IPS-15b (cell line): ENCODE data around the gene RAB40B.

Experiments used
- H3K27me3 ChIP-seq: one replicate; pipeline ENCODE4 v1.6.1; 2013; ENCODE audit warnings: low read length; ENCODE audit not compliant: control insufficient read depth, insufficient read depth
- H3K36me3 ChIP-seq: one replicate; pipeline ENCODE4 v1.6.1; 2013; ENCODE audit warnings: low read length; ENCODE audit not compliant: control insufficient read depth, insufficient read depth
- H3K4me1 ChIP-seq: one replicate; pipeline ENCODE4 v1.6.1; 2013; ENCODE audit warnings: mild to moderate bottlenecking, low read length; ENCODE audit not compliant: control insufficient read depth, insufficient read depth
- H3K4me3 ChIP-seq: one replicate; pipeline ENCODE4 v1.5.1; 2013; ENCODE audit warnings: low read depth, low read length
- H3K9ac ChIP-seq: one replicate; pipeline ENCODE4 v1.6.1; 2013; ENCODE audit warnings: low read depth, mild to moderate bottlenecking, low read length
- H3K9me3 ChIP-seq: one replicate; pipeline ENCODE4 v1.6.1; 2013; ENCODE audit warnings: mild to moderate bottlenecking, low read length; ENCODE audit not compliant: control insufficient read depth, insufficient read depth

Gene RAB40B

DNA sequence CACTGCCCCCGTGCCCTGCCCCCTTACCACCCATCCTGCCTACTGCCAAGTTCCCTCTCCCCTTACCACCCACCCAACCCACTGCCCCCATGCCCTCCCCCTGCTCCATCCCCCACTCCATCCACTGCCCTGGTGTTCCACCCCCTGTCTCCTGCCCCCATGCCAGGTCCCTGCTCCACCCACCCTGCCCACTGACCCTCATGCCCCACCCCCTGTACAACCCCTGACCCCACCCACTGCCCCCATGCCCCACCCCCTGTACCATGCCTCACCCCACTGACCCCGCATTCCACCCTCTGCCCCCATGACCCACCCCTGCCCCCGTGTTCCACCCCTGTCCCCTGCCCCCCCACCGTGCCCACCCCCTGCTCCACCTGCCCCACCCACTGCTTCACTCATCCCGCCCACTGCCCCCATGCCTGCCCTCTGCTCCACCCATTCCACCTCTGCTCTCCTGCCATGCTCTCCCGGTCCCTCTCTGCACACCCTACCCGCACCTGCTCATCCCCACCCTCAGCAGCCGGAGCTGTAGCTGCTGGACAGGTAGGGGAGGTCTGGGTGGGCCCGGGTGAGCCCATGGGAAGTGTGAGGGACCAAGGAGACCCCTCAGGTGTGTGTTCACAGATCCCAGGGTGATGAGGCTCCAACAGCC, 10.7 kb upstream of the RAB40B start:
- Histone ChIP-seq H3K36me3 (no peaks in the 10 kb centered on the region), H3K9me3 (no peaks in the 10 kb centered on the region), H3K27me3 (no peaks in the 10 kb centered on the region), H3K4me3 (no peak overlapping the region), H3K9ac (no peak overlapping the region), H3K4me1 (no peaks in the 10 kb centered on the region)

DNA sequence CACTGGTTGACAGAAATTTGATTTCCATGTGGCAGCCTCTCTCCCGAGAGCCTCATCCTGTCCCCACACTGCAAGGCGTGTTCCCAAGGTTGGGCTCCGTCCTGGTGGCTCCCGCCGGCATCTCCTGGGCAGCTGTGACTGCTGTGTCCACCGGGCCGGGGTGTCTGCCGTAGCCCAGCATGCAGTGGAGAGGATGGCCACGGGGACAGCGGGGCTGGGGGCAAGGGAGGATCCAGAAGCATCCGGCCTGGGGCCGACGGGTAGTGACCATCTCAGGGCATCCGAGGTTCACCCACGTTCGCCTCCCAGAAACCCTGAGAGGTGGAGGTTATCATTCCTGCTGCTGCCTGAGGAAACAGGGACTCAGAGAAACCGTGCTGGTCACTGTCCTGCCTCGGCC, 7.3 kb upstream of the RAB40B start:
- Histone ChIP-seq H3K9me3 (no peaks in the 10 kb centered on the region), H3K27me3 (peaks cover 3% of the 10 kb centered on the region), H3K4me1 (no peaks in the 10 kb centered on the region), H3K9ac (no peak overlapping the region), H3K4me3 (no peak overlapping the region), H3K36me3 (no peaks in the 10 kb centered on the region)

DNA sequence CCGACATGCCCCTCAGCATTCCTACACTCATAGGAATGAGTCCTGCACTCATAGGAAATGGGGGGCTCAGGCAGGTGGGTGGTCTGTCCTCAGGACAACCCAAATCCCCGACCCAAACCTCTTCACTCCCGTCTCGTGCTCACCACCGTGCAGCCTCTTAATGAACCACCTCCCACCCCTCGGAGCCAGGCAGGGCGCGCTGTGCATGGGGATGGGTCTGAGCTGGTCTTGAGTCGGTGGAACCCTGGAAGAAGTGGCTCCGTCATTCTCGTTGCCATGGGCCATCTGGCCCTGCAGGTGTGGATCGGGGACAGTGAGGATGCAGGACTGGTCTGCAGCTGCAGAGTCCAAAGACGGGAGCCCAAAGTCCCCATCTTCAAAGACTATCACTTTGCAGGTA, 6.4 kb upstream of the RAB40B start:
- no peaks in the 10 kb centered on the region for H3K36me3 ChIP-seq
- H3K9me3 ChIP-seq, result no peaks in the 10 kb centered on the region
- no peaks in the 10 kb centered on the region for H3K4me1 ChIP-seq
- H3K27me3 ChIP-seq, result peaks cover 4% of the 10 kb centered on the region
- H3K4me3 ChIP-seq, result no peak overlapping the region
- H3K9ac ChIP-seq, result no peak overlapping the region

DNA sequence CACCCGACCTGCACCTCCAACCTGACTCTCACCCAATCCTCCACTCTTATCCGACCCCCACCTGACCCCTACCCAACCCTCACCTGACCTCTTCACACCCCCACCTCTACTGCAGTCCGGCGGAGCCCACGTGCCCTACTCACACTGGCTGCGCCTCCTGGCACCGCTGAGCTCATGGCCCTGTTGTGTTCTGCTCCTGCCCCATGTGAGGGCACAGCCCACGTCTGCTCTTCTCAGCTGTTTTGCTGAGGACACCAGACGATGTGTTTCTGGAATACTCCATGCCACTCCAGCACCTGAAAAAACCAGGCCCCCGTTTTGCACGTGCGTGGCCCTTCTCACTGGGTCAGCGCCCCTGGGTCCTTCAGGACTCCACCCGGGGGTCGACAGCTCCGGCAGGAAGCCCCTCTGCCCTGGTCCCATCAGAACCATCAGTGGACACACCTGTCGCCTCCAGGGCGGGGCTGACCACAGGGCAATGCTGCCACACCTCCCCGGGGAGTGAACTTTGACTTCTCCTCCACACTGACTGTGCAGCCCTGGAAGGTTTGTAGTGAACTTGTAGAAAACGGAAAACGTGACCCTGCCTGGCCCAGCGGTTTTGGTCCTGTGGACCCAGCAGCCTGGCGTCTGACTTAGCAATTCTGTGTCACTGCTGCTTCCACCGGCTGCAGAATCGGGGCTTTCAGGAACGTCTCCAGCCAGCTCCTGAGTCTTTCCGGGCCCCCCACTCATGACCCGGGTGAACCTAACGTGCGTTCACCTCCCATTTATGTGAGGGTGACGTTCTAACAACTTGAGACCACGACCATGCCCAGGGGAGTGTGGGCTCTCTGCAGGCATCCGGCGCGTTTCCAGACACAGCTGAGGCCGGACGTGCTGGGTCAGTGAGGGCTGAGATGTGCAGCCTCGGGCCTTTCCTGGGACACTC, 5.7 kb upstream of the RAB40B start:
- Histone ChIP-seq H3K9me3 (no peaks in the 10 kb centered on the region), H3K4me3 (no peak overlapping the region), H3K27me3 (peaks cover 11% of the 10 kb centered on the region), H3K4me1 (no peaks in the 10 kb centered on the region), H3K9ac (no peak overlapping the region), H3K36me3 (no peaks in the 10 kb centered on the region)

DNA sequence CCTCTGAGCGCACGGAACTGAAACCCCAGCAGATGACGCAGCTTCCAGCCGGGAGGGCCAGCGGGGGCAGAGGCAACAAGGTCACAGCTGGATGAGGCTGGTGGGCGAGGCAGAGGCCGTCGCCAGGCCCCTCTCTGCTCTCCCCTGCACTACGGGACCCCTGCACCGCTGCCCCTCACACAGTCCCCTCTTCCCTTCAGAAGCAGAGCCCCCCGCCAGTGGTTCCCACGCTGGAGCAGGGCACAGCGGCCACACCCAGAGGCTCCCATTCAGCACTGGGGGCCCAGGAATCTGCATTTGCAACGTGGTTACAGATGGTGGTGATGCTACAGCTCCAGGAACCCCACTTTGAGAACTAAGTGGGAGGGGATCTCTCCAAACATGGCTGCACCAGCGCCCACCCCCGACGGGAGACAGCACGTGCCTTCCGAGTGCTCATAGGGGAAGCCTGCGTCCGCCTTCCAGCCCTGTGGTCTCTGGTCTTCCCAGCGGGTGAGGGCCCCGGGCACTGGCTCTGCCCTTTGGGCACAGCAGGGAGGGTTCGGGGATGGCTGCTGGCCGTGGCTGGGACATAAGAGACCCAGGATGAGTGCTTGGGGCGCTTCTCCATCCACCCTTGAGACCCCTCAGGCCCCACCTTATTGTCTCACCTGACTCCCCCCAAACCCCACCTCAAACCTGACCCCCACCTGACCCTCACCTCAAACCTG, 4.7 kb upstream of the RAB40B start:
- H3K4me1 ChIP-seq, result no peaks in the 10 kb centered on the region
- no peaks in the 10 kb centered on the region for H3K9me3 ChIP-seq
- no peaks in the 10 kb centered on the region for H3K36me3 ChIP-seq
- H3K27me3 ChIP-seq, result peaks cover 12% of the 10 kb centered on the region
- no peak overlapping the region for H3K9ac ChIP-seq
- H3K4me3 ChIP-seq, result no peak overlapping the region

DNA sequence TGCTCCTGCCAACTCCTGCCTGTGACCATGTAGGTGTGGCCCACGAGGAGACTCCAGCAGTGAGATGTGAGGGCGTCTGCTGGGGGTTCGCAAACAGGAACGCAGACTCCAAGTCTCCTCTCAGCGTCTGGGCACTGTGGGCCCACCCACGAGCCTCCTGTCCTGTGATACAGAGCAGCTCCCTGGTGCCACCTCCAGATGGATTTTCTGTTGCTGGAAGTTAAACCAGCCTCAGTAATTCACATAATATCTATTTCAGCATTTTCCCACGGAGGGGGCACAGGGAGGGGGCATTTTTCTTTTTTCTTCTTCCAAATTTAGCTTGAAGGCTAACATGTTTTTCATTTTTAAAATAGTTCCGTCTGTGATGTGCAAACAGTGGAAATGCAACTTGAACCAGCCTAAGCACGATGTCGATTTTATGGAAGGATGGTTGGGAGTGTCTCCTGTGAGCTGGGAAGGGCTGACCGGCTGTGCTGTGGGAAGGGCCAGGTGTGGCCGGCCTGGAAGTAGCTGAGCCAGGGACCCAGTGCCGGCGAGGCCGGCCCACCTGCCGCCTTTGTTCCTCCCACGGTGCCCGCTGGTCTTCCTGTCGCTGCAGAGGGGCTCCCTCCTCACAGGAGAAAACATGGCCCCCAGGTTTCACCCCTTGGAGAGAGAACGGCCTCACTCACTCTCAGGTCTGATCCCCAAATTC, 3.9 kb upstream of the RAB40B start:
- no peaks in the 10 kb centered on the region for H3K9me3 ChIP-seq
- no peaks in the 10 kb centered on the region for H3K4me1 ChIP-seq
- H3K27me3 ChIP-seq, result peaks cover 17% of the 10 kb centered on the region
- no peak overlapping the region for H3K4me3 ChIP-seq
- no peaks in the 10 kb centered on the region for H3K36me3 ChIP-seq
- no peak overlapping the region for H3K9ac ChIP-seq

DNA sequence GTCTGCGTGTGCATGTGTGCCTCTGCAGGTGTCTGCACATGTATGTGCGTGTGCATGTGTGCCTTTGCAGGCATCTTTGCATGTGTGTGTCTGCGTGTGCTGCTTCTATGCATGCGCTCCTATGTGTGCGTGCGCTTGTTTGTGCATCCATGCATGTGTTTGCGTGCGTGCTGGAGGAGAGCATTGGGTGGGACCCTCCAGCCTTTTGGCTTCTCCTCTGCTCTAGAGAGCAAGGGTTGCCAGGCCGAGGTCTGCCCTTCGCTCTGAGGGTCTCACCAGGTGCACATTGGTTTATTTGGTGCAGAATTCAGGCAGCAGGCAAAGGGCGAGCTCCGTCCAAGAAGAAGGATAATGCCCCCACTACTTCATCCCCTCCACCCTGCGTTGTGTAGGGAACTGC, 1.1 kb upstream of the RAB40B start:
- H3K27me3 ChIP-seq, result peaks cover 29% of the 10 kb centered on the region
- no peak overlapping the region for H3K9ac ChIP-seq
- no peaks in the 10 kb centered on the region for H3K4me1 ChIP-seq
- H3K36me3 ChIP-seq, result no peaks in the 10 kb centered on the region
- peak overlapping the region; percentile 76 for H3K4me3 ChIP-seq
- no peaks in the 10 kb centered on the region for H3K9me3 ChIP-seq

DNA sequence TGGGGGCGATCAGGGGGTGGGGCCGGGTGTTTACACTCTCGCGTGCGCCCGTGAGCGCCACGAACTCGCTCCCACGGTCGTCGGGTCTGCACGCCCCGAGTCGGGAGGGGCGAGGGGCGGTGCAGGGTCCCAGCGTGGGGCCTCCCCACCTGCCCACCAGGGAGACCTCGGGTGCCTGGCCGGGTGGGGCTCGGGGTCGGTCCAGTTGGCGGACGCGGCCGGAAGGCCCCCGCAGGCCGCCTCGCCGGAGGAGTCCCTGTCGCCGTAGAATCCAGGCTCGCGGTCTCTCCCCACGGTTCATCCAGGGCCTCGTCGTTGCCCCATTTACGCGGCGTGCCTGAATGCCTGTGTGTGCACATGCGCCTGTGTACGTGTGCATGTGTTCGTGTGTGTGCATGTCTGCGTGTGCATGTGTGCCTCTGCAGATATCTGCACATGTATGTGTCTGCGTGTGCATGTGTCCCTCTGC, 510 bp upstream of the RAB40B start:
- H3K9ac ChIP-seq, result no peak overlapping the region
- H3K4me1 ChIP-seq, result no peaks in the 10 kb centered on the region

DNA sequence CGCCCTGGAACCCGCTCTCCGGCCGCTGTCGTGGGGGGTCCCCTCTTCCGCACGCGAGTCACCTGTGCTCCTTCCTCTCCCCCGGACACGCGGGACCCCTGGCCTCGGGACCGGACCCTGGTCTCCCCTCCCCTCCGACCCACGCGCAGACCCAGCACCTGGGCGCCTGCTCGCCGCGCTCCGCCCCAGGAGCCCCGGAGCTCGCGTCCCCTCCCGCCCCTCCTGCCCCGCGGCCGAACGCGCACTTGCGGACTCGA, 762 bp downstream of the RAB40B start:
- no peaks in the 10 kb centered on the region for H3K36me3 ChIP-seq
- H3K4me1 ChIP-seq, result no peaks in the 10 kb centered on the region
- H3K4me3 ChIP-seq, result peak overlapping the region; percentile 35
- peaks cover 29% of the 10 kb centered on the region for H3K27me3 ChIP-seq
- no peaks in the 10 kb centered on the region for H3K9me3 ChIP-seq
- no peak overlapping the region for H3K9ac ChIP-seq

More for the DNA sequence above, 510 bp upstream of the RAB40B start:
- H3K36me3 ChIP-seq, result no peaks in the 10 kb centered on the region
- peak overlapping the region; percentile 76 for H3K4me3 ChIP-seq
- no peaks in the 10 kb centered on the region for H3K9me3 ChIP-seq
- H3K27me3 ChIP-seq, result peaks cover 29% of the 10 kb centered on the region

DNA sequence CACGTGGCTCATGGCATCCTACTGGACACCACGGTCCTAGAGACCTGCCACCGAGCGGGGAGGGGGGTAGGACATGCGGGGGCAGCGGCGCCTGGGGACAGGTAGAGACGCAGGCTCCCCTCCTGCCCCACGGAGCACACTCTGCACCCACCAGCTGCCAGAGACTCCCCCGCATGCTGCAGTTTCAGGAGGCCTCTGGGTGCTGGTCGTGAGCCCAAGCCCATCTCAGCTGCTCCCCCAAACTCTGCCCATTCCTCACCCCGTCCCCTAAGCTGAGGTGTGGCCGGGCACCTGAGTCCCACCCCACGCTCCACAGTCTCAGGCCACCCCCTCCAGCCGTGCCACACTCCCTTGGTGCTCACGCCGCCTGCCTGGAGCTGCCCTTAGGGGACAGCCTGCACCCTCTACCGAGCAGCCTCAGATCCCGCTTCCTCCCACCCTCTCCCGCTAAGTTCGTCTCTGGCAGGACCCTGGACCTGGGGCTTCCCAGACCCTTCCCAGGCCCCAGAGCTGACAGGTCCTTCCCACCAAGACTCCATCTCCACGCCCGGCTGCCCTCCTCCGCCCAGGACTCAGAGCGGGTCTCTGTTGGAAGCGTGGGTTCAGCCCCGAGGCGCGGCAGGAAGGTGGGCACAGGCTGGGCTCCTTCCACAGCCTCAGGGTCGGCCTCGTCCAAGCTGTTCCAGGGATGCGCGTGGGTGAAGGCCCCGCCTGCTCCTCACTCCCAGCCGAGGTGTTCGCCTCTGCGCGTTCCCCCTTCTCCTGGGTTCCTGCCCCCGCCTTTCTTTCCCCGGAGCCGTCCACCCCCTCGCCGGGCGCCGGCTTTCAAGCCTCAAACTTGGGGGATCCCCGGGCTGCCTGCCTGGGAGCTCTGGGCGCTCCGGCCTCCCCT, 1.3 kb downstream of the RAB40B start:
- Histone ChIP-seq H3K4me1 (no peaks in the 10 kb centered on the region), H3K36me3 (no peaks in the 10 kb centered on the region), H3K27me3 (peaks cover 29% of the 10 kb centered on the region), H3K9me3 (no peaks in the 10 kb centered on the region), H3K9ac (no peak overlapping the region), H3K4me3 (peak overlapping the region; percentile 35)

DNA sequence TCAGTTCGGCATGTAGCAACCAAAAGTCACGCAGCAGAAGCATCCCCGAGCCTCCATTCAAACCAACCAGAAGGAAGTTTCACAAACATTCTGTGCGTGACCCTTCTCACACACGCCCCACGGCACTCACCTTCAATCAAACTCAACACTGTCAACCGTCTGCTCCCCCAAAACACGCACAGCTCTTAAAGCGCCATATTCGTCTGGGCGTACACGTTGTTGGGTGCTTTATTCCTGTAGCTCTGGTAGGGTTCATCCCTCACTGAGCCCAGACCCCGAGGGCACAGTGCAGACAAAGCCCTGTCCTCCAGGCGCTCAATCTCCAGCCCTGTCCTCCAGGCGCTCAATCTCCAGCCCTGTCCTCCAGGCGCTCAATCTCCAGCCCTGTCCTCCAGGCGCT, 2.2 kb downstream of the RAB40B start:
- no peaks in the 10 kb centered on the region for H3K4me1 ChIP-seq
- no peak overlapping the region for H3K4me3 ChIP-seq
- peaks cover 29% of the 10 kb centered on the region for H3K27me3 ChIP-seq
- H3K9ac ChIP-seq, result no peak overlapping the region
- no peaks in the 10 kb centered on the region for H3K36me3 ChIP-seq
- H3K9me3 ChIP-seq, result no peaks in the 10 kb centered on the region
